SJCRH30 (cell line): ENCODE results near the gene KLHL22. TPM values are rescaled to one million over a fixed set of nuclear protein-coding genes. Genes with fewer than 3 reads are reported as not detected.

Experiments
- total RNA-seq: library from RNA; depleted of rRNA; stranded (reverse); fragments of >200 nt; shearing (Covaris generic); gene quantifications from 2 replicates; pipeline ENCODE4 v1.2.3, GENCODE V29; 2014; rRNA removed

Gene KLHL22
- total RNA-seq, 1 experiment from 2014 or later, result 12.2 TPM

Other genes starting within 250 kb of the KLHL22 start
- gene RTN4R, start 227.5 kb downstream of the KLHL22 start, total RNA-seq, result 0.10 and 0.30 TPM in 2 replicates
- 25.8 and 31.1 TPM in 2 replicates for gene DGCR6L, start 175.7 kb downstream of the KLHL22 start, total RNA-seq
- gene ZNF74, start 101.6 kb downstream of the KLHL22 start, total RNA-seq, result 22.7 and 24.3 TPM in 2 replicates
- 10.6 and 12.9 TPM in 2 replicates for gene SCARF2, start 58.0 kb downstream of the KLHL22 start, total RNA-seq
- 14.7 and 15.2 TPM in 2 replicates for gene MED15, start 11.8 kb upstream of the KLHL22 start, total RNA-seq